Measurements from ENCODE around the gene NDRG3.

Gene NDRG3

GRCh38 chr20:36605399-36606157, 140.3 kb downstream of the NDRG3 start, which contains the start of gene RAB5IF:
Gene RAB5IF (plus strand): TSS chr20:36605779. CDS start chr20:36605952, 173 bp downstream.
- DNase-seq, result peak; percentile 97 to 99 (median 98)

GRCh38 chr20:36604952-36605398, 140.9 kb downstream of the NDRG3 start:
- peak in 3 of 5 experiments; percentile 24 to 83 (median 42) for DNase-seq

Data from T-helper 2 cell (primary cell).